Esophagus mucosa (tissue), 1 donor: ENCODE measurements around the gene ZNF157. TPM values are rescaled to one million over a fixed set of nuclear protein-coding genes. Genes with fewer than 3 reads are reported as not detected.
A peak's percentile ranks its signal among the peaks of the same experiment; 100 is the strongest.
"Not testable (repeated sequence)": the region's sequence is repeated elsewhere in the genome, so short reads cannot be mapped to it uniquely, and the experiment has no call there.

Source experiments
- ATAC-seq: fragments of 200-7000 bp; cut with Tn5 transposase; one replicate; pipeline ENCODE4 v1.9.1; 2020
- total RNA-seq: library from RNA; stranded (reverse); gene quantifications from one replicate; pipeline ENCODE4 v1.2.4, GENCODE V29; 2023
- donor health status: DM: yes; HTN: yes; CAD: no.

ZNF157 gene
- 0.16 TPM for total RNA-seq

DNA sequence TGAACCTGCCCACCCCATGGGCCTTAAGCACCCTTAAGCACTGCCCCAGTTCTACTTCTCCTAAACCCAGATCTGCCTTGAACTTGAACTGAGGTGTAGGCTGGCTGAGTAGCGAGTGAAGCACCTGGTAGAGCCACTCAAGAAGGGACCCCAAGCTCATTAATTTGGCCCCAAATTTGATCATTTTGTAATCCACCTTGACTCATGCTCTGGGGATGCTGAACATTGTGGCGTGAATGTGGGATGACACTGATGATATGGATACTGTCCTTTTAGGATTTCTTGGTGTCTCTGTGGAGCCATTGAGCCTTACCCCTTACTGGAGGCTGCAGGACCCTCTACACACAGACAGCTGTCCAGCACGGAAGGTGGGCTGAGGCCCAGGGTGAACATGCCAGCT is at the start of gene ZNF157:
Gene ZNF157, plus strand, starts transcription at position 301 of the 400 bp plus-strand sequence. Its CDS starts 91 bp downstream, at position 392.
- ATAC-seq, result no peak

DNA sequence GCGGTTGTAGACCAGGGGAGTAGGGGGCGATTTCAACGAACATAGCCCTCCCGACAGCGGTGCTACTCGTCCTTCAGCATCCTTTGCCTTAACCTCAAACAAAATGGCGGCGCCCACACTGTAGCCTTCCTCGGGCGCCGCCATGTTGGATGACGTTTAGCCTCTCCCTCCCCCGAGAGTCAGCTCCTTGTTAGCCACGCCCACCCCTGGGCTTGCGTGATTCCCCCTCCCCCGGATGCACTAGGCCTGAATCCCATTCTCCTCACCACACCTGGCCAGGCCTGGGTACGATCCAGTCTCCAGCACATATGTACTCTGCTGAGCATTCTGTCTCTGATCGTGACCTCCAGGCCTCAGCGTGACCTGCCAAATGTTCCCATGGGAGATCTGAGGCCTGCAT is 49.0 kb upstream of the ZNF157 start:
- no peak for ATAC-seq

DNA sequence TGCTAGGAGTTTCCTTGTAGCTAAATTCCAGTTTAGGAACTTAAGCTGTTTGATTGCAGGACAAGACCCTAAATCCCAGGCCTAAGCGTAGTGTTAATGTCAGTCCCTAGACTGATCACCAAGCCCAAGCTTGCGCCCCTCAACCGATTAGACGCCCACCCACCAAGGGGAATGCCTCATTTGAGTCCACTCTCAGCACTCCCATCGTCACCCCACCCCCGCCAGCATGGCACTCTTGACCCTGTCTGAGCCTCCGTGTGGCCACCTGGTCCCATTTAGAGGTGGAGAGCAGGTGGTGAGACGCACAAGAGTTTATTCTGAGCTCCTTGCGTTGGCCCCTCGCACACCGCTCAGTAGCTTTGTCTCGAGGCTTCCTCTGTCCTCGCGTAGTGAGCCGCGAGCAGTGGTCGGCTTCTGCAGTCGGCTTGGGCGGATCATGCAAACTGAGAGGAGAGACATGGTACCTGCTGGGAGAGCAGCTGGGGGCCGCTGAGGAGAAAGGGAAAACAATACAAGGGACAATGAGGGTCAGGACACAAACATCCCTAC is 48.5 kb upstream of the ZNF157 start:
- ATAC-seq, result no peak

DNA sequence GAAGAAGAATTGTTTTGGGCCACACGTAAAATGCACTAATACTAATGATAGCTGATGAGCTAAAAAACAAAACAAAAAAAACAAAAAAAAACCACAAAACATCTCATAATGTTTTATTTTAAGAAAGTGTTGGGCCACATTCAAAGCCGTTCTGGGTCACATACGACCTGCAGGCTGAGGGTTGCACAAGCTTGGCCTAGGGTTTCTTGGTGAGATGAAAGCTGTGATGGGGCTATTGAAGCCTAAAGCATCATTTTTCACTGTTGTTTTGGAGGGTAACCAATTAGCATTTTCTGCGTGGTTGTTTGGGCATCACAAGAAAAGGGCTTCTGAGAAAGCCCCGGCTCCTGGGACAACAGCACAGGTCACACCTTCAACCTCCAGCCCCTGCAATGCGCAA is 42.5 kb upstream of the ZNF157 start:
- ATAC-seq, result no peak

DNA sequence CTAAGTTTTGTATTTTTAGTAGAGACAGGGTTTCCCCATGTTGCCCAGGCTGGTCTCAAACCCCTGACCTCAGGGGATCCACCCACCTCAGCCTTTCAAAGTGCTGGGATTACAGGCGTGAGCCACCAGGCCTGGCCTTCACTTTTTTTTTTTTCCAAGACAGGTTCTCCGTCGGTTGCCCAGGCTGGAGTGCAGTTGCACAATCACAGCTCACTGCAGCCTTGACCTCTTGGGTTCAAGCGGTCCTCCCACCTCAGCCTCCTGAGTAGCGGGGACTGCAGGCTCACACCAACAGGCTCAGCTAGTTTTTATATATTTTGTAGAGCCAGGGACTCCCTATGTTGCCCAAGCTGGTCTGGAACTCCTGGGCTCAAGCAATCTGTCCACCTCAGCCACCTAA is 37.6 kb upstream of the ZNF157 start:
- ATAC-seq, result not testable (repeated sequence)

DNA sequence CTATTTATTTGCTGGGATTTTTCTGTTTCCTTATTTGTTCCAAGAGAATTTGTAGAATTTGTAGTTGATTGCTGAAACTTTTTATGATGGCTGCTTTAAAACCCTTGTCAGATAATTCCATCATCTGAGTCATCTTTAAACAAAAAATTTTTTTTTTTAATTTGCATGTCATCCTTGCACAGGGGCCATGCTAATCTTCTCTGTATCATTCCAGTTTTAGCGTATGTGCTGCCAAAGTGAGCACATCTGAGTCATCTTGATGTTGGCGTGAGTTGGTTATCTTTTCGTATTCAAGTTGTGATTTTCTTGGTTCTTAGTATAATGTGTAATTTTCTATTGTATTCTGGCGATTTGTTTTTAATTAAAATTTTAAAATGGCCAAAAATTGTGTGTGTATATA is 18.7 kb upstream of the ZNF157 start:
- ATAC-seq, result no peak

DNA sequence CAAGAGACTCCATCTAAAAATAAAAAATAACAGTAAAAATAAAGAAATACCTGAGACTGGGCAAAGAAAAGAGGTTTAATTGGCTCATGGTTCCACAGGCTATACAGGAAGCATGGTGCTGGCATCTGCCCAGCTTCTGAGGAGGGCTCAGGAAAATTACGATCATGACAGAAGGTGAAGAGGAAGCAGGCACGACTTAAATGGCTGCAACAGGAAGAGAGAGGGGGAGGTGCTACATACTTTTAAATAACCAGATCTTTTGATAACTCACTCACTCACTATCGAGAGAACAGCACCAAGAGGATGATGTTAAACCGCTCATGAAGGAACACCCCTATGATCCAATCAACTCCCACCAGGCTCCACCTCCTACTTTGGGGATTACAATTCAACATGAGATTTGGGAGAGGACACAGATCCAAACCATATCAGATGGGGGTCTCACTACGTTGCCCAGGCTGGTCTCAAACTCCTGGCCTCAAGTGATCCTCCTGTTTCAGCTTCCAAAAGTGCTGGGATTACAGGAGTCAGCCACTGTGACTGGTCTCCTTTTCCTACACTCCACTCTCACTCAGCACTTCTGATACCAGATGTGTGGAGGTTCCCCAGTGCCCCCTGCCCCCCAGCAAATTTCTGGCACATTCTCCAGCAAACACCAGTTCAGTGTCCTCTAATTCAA is 11.9 kb upstream of the ZNF157 start:
- no peak for ATAC-seq

DNA sequence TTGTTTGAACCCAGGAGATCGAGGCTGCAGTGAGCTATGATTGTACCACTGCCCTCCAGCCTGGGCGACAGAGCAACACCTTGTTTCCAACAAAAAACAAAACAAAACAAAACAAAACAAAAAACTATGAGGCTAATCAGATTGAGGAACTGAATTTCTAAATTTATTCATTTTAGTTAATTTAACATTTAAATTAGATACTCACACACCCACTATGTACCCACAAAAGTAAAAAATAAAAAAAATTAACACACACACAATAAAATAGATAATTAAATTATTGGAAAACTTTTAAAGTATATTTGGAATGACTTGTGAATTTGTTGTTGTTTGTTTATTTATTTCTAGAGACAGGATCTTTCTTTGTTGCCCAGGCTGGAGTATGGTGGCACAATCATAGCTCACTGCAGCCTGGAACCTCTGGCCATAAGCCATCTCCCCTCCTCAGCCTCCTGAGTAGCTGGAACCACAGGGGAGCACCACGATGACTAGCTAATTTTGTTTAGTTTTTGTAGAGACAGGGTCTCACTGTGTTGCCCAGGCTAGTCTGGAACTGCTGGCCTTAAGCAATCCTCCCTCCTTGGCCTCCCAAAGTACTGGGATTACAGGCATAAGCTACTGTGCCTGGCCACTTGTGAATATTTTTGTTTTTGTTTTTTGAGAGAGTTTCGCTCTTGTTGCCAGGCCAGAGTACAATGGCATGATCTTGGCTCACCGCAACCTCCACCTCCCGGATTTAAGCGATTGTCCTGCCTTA is 9.8 kb upstream of the ZNF157 start:
- ATAC-seq, result no peak

DNA sequence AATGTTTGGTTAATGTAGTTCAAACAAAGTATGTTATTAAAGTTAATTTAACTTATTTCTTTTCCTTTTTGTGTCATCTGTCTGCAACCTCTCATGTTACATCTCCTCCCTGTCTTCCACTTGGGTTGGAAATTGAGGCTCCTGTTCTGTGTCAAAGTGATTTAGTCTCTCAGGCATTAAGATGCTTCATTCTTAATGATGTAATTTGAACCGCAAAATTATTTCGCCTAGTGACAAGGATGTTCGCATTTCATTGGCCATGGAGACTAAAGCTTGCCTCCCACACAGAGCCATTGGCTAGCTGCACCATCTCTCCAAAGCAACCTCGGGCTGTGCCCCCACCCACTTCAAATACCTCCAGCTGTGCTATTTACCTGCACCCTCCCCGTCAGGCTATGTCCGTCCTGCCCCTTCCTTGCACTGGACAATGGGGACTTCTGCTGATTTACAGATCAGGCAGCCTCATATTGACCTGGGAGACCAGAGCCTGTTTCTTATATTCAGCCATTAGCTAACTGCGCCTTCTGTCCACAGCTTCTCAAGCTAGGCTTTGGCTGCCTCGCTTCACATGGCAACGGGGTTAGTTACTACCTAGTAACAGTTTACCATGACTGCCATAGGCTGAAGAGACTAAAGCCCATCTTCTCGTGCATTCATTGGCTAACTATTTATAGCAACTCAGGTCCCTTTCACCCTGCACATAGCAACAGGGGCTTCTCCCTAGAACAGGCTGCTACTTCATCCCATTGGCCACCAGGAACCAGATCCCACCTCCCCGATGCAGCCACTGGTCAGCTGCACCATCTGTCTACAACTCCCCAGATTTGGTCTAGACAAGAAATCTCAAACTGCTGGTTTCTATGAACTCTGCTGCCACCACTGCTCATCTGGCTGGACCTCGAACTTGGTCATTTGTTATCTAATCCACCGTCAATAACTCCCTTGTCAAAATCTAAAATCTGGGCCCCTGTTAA is 8.6 kb upstream of the ZNF157 start:
- ATAC-seq, result peak; percentile 83

DNA sequence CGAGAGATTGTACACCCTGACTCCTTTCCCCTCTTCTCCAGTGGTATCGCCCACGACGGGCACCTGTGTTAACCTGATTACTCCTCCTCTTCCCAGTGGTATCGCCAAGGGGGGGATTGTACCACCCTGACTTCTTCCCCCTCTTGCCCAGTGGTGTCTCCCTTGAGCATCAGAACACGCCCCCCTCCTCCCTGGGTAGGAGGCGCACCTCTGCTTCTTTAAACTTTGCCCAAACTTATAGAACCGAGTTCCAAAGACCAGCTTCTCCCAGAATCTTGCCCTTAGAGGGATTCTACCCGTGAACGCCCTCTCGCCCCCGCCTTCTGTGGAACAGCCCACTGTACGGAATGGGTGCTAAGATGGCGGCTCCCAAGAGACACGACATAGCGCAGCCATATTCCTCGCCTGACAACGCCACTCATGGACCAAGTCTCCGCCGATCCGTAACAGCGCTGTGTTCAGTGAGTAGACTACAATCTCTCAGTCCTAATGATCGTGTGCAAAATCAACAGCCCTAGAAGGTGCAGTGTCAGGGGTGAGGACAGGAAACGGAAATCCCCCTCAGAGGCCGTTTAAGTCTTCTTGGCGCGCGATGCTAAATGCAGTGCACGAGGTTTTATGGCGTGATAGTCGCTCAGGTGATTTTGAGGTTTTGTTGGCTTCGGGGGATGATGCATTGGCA is 4.2 kb upstream of the ZNF157 start:
- peak; percentile 81 for ATAC-seq

DNA sequence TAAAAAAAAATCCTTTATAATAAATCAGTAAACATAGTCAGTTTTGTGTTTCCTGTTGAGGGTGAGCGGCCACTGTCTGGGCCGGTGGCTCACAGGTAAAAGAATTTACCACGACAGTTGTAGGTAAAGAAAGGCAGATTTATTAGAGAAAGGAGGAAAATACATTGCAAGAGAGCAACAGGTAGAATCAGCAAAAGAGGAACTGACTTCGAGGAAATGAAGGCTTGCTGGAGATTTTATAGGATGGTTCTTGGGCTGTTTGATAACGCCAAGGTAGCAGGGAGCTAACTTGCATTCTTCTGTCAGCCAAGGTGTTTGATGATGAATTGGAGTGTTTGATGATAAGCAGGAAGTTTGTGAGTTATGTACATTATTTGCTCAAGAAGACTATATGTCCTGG is 2.8 kb downstream of the ZNF157 start:
- no peak for ATAC-seq

DNA sequence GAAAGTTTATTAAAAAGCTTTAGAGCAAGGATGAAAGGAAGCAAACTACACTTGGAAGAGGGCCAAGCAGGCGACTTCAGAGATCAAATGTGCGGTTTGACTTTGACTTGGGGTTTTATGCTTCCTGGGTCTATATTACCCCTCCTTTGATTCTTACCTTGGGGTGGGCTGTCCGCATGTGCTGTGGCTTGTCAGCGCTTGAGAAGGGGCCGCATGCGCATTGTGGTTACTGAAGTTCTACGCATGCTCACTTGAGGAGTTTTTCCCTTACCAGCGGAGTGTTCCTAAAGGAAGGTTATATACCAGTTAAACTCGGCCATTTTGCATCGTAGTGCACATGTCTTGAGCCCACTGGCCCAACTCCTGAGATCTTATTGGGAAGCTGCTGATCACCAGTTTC is 9.9 kb downstream of the ZNF157 start:
- no peak for ATAC-seq

DNA sequence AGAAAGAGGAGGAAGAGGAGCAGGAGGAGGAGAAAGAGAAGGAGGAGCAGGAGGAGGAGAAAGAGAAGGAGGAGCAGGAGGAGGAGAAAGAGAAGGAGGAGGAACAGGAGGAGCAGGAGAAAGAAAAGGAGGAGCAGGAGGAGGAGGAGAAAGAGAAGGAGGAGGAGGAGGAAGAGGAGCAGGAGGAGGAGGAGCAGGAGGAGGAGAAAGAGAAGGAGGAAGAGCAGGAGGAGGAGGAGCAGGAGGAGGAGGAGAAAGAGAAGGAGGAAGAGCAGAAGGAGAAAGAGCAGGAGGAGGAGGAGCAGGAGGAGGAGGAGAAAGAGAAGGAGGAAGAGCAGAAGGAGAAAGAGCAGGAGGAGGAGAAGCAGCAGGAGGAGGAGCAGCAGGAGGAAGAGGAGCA is 10.5 kb downstream of the ZNF157 start:
- ATAC-seq, result not testable (repeated sequence)

DNA sequence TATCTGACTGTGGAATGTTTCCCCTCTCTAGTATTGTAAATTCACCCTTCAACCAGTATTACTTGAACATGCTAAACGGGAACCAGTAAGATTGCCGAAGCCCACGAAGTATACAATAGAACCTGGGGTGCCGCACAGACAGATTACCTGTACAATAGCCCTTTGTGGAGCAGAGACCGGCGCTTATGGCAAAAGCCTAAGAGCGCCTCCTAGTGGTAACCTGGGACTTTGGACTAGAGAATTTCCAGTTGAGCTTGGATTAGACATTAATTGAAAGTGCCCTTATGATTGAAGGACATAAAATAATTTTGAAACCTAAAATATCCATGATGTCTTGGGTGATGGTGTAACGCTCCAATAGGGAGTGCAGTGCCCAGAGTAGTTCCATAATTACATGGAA is 14.1 kb downstream of the ZNF157 start:
- peak; percentile 78 for ATAC-seq

DNA sequence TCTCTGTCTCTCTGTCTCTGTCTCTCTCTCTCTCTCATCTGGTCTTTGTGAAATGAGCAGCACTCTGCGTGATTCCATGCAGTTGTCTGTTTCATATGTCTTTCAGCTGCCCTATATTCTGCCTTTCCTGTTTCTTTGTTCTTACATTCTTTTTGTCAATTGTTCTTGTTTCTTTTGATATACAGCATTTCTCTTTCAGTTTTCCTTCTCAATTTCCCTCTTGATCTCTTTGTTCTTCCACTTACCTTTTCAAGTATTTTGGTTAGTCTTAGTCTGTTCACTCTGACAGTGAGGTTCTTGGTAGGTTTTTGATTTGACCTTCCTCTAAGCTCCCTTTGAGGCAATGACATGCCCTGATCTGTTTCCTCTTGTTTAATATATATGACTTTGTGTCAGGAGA is 20.4 kb downstream of the ZNF157 start:
- ATAC-seq, result no peak

DNA sequence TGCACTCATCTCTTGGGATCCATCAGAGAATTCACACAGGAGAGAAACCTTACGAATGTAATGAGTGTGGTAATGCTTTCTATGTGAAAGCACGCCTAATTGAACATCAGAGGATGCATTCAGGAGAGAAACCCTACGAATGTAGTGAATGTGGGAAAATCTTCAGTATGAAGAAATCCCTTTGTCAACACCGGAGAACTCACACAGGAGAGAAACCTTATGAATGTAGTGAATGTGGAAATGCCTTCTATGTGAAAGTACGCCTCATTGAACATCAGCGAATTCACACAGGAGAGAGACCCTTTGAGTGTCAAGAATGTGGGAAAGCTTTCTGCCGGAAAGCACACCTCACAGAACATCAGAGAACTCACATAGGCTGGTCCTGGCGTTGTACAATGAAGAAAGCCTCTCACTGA is 42.8 kb downstream of the ZNF157 start:
- ATAC-seq, result no peak

DNA sequence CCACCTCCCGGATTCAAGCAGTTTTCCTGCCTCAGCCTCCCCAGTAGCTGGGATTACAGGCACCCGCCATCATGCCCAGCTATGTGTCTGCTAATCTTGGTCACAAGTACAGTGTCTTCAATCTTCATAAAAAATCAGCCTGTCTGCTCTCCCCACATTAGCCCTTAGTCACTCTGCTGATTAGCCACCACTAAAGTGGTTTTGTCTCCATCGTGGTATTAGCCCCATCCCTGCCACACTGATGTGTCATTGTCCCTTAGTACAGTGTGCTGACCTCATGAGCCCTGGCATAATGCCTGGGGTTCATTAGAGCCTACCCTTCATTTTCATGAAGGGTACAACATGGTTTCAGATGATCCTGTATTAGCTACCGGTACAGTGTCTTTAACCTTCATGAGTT is 49.9 kb downstream of the ZNF157 start:
- ATAC-seq, result no peak

DNA sequence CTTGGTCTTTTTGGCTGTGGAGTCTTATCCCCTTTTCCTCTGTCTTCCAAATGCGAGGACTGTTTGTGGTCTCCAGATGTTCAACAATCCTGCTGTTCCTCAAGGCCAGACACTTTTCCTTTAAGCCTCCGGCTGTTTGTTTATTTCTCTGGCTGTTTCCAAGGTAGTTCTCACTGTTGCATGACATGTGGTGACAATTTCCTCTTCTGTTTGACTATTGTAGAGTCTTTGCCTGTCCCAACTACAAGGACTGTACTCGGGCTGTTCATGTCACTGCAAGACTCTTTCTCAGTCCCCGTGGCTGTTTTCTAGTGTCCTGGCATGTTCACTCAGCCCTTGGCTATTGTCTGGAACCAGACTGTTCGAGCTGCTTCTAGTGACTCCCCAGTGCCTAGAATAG is 50.6 kb downstream of the ZNF157 start:
- ATAC-seq, result no peak

DNA sequence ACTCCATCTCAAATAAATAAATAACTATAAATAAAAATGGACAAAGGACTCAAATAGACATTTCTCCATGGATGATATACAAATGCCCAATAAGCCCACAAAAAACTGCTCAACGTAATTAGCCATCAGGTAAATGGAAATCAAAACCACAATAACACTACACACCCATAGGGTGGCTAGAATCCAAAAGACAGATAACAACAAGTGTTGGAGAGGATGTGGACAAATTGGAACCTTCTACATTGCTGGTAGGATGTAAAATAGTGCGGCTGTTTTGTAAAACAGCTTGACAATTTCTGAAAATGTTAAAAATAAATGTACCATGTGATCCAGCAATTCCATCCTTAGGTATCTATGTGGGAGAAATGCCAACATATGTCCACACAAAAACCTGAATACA is 52.1 kb downstream of the ZNF157 start:
- ATAC-seq, result no peak

DNA sequence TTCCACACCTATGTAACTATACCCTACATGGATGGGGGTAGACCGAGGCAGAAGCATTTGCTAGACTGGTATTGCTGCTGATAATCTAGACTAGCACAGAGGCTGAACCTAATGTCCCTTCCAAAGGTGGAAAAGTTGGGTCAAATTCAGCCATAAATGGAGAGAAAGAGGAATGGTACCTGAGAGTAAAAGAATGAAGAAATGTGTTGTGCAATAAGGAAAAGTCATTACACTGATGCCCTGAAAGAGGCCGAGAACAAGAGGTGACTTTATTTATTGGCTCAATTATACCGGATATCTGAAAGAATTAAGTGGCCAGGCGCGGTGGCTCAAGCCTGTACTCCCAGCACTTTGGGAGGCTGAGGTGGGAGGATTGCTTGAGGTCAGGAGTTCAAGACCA is 60.5 kb downstream of the ZNF157 start:
- no peak for ATAC-seq

DNA sequence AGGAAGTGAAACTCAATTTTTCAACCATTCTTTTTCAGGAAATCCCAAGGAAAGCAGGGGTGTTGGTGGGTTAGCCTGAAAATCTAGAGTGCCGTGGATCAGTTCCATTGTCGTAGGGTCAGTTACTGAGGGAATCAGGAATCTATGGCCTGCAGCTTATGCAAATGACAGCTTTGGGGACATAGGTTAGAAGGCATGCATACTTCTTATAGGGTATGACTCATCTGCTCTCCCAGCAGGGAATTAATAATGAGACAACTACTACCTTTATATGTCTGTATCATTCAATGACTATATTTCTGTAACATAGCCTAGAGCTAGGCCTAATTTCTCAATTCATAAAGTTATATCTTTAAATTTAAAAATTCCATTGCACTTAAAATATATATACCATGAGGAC is 76.1 kb downstream of the ZNF157 start:
- no peak for ATAC-seq

DNA sequence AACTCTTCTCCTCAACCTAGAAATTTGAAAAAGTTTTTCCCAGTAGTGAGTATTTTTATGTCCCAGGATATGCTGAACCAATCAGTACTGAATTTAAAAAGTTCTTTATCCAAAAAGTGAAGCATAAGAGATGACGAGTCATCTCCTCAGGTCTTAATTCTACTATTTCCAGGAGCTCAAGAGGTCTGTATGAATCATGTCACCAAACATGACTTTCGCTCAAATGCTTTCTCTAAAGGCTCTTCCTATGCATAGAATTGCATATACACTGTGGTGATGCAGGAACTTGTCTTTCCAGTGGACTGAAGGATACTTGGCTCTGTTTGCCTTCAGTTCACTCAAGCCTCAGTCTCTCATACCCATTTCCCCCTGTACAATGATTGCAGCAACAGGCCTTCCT is 76.6 kb downstream of the ZNF157 start:
- ATAC-seq, result peak; percentile 41
